ENCODE data around the gene CCDC57. TPM values are rescaled to one million over a fixed set of nuclear protein-coding genes. Genes with fewer than 3 reads are reported as not detected.
A peak's percentile ranks its signal among the peaks of the same experiment; 100 is the strongest.

Gene CCDC57
- total and polyA plus RNA-seq, 9 of the 15 experiments (the other 6 are each of a cell fraction or from before 2014, with no cell fraction given), result 0.83 to 36.2 (median 13.6) TPM

GRCh38 chr17:82205720-82206508, 6.7 kb downstream of the CCDC57 start (continued):
- TF ChIP-seq NBN (IDR thresholded peaks at IDR 0.05; ENCODE audit: low read depth) (peak; percentile 54; the same call in 1 of the 2 replicates), TSHZ1 (CRISPR knock-in tag; IDR thresholded peaks at IDR 0.05) (no peak), FOXK2 (conservative IDR thresholded peaks at IDR 0.05 in 1 of 2, IDR thresholded peaks at IDR 0.05 in 1 of 2; ENCODE audit: low read depth in 2 of 2) (peak in 1 of 2 experiments; percentile 59; a peak in 1 of 4 replicates), PTBP1 (IDR thresholded peaks at IDR 0.05; ENCODE audit: low read depth, low read length) (0 out of 2 replicates have a peak, but pooled peaks have one; percentile 44), NFIX (CRISPR knock-in tag; IDR thresholded peaks at IDR 0.05; ENCODE audit: low read depth) (no peak), NRF1 (conservative IDR thresholded peaks at IDR 0.05 in 1 of 2, IDR thresholded peaks at IDR 0.05 in 1 of 2) (peak in 1 of 2 experiments; percentile 21; a peak in 1 of 4 replicates), RBBP5 (IDR thresholded peaks at IDR 0.05; ENCODE audit: borderline replicate concordance, insufficient read depth, low read length, poor library complexity, severe bottlenecking) (no peak), ZKSCAN1 (IDR thresholded peaks at IDR 0.05; ENCODE audit: low read depth, low read length) (peak; percentile 68), NEUROD1 (IDR thresholded peaks at IDR 0.05; ENCODE audit: borderline replicate concordance, low read depth, low read length, partially characterized antibody) (peak; percentile 29), ZFX (CRISPR knock-in tag; IDR thresholded peaks at IDR 0.05) (peak; percentile 92), LEF1 (IDR thresholded peaks at IDR 0.05) (peak; percentile 62; the same call in 1 of the 2 replicates), ELK1 (CRISPR knock-in tag; IDR thresholded peaks at IDR 0.05) (no peak), ZNF668 (CRISPR knock-in tag; IDR thresholded peaks at IDR 0.05) (0 out of 2 replicates have a peak, but pooled peaks have one; percentile 71), TAF1 (IDR thresholded peaks at IDR 0.05; ENCODE audit: control insufficient read depth, extremely low read depth, insufficient read depth, low read length, severe bottlenecking) (peak; percentile 36)
